ENCODE results near the gene NEBL. TPM values are rescaled to one million over a fixed set of nuclear protein-coding genes. Genes with fewer than 3 reads are reported as not detected.
"Not testable (repeated sequence)": the region's sequence is repeated elsewhere in the genome, so short reads cannot be mapped to it uniquely, and the experiment has no call there.

Gene NEBL
- total RNA-seq: 1 to 10 TPM; 1.2 to 8.3 (median 2.4) TPM
- long read RNA-seq: 0 reads

GRCh38 chr10:20897146-20897825 is at the start of gene NEBL:
Gene NEBL (minus strand): TSS chr10:20897311. CDS start chr10:20897205, 106 bp downstream.
- Histone ChIP-seq H3K4me1 (no peaks in the 10 kb centered on the region), H3K27me3 (no peaks in the 10 kb centered on the region), H3K27ac (no peak within 1 kb of the TSS), H3K36me3 (no peaks in the 10 kb centered on the region), H3K4me3 (no peak within 1 kb of the TSS), H3K9me3 (no peaks in the 10 kb centered on the region)
- TF ChIP-seq CTCF (IDR thresholded peaks at IDR 0.05): no peak
- TF ChIP-seq POLR2A (IDR thresholded peaks at IDR 0.05): no peak
- intact Hi-C loops (cut with DNase I): no loop called here
- WGBS (ENCODE audit: insufficient coverage, low coverage, low lambda C conversion rate, missing lambda C conversion rate): 63% methylated on average over 2 of the region's 2 CpGs
- ATAC-seq (no peak), DNase-seq (no peak)

GRCh38 chr10:20945546-20946332 is 48.6 kb upstream of the NEBL start:
- Histone ChIP-seq H3K4me3 (peak overlapping the region; percentile 9 to 35 (median 12)), H3K27me3 (no peaks in the 10 kb centered on the region), H3K9me3 (no peaks in the 10 kb centered on the region), H3K36me3 (no peaks in the 10 kb centered on the region), H3K27ac (peak overlapping the region in 1 of 3 donors; percentile 47), H3K4me1 (peaks cover 0 to 8% (median 0%) of the 10 kb centered on the region in 4 donors)
- TF ChIP-seq CTCF (IDR thresholded peaks at IDR 0.05): no peak
- TF ChIP-seq POLR2A (IDR thresholded peaks at IDR 0.05): no peak
- intact Hi-C loops (cut with DNase I): no loop called here
- WGBS (ENCODE audit: insufficient coverage, low coverage, low lambda C conversion rate, missing lambda C conversion rate): 51% methylated on average over 9 of the region's 9 CpGs
- ATAC-seq (peak; percentile 69 to 84 (median 79)), DNase-seq (no peak)

- Histone ChIP-seq H3K36me3 (no peaks in the 10 kb centered on the region), H3K27me3 (no peaks in the 10 kb centered on the region), H3K9me3 (no peaks in the 10 kb centered on the region), H3K4me1 (peaks cover 0 to 8% (median 0%) of the 10 kb centered on the region in 4 donors), H3K27ac (peak overlapping the region in 1 of 3 donors; percentile 47), H3K4me3 (peak overlapping the region; percentile 9 to 35 (median 12))
- DNase-seq: no peak
- 50% methylated on average over 7 of the region's 7 CpGs for WGBS (ENCODE audit: insufficient coverage, low coverage, low lambda C conversion rate, missing lambda C conversion rate)
- TF ChIP-seq CTCF (IDR thresholded peaks at IDR 0.05) (no peak), POLR2A (IDR thresholded peaks at IDR 0.05) (no peak)
- intact Hi-C loops (cut with DNase I): no loop called here
- ATAC-seq: peak; percentile 40 to 77 (median 74)
Observed at GRCh38 chr10:20944789-20945502, 47.8 kb upstream of the NEBL start.

GRCh38 chr10:20939414-20939813 is 42.3 kb upstream of the NEBL start:
- H3K4me3 ChIP-seq; H3K4me1 ChIP-seq; DNase-seq; H3K9me3 ChIP-seq; H3K36me3 ChIP-seq; H3K27ac ChIP-seq; H3K27me3 ChIP-seq; ATAC-seq; intact Hi-C loops (cut with DNase I): not testable (repeated sequence)
- 75% methylated on average over 5 of the region's 5 CpGs for WGBS (ENCODE audit: insufficient coverage, low coverage, low lambda C conversion rate, missing lambda C conversion rate)

Measured in right lobe of liver (tissue), 6 donors.